MM.1S (cell line): Measurements from ENCODE around the gene FBXO17.
"Not testable (repeated sequence)": the region's sequence is repeated elsewhere in the genome, so short reads cannot be mapped to it uniquely, and the experiment has no call there.

Experiments used
- DNase-seq: peaks from one replicate; pipeline ENCODE4 v3.0.0-alpha.2; 2015
- H2AFZ ChIP-seq: fragments of 300-600 bp; sonication (generic); 2 replicates; pipeline ENCODE4 v1.6.0; 2016; ENCODE audit warnings: antibody characterized with exemption, low read length
- H3F3A ChIP-seq: fragments of 300-600 bp; sonication (generic); 2 replicates; pipeline ENCODE4 v1.6.1; 2016; ENCODE audit warnings: mild to moderate bottlenecking, antibody characterized with exemption, low read length, moderate library complexity, mixed read lengths; ENCODE audit not compliant: insufficient read depth
- H3K27ac ChIP-seq: fragments of 300-600 bp; sonication (generic); 2 replicates; pipeline ENCODE4 v1.5.1; 2016; ENCODE audit warnings: mild to moderate bottlenecking, low read length
- H3K27me3 ChIP-seq: fragments of 300-600 bp; sonication (generic); replicated peaks from 2 replicates; pipeline ENCODE4 v1.6.0; 2016; ENCODE audit warnings: low read length; ENCODE audit not compliant: insufficient read depth
- H3K36me3 ChIP-seq: fragments of 300-600 bp; sonication (generic); replicated peaks from 2 replicates; pipeline ENCODE4 v1.6.1; 2016; ENCODE audit warnings: mild to moderate bottlenecking, low read length, mixed read lengths; ENCODE audit not compliant: insufficient read depth
- H3K4me1 ChIP-seq: fragments of 300-600 bp; sonication (generic); 2 replicates; pipeline ENCODE4 v1.6.1; 2016; ENCODE audit warnings: low read length, mixed read lengths
- H3K4me2 ChIP-seq: fragments of 300-600 bp; sonication (generic); 2 replicates; pipeline ENCODE4 v1.6.0; 2016; ENCODE audit warnings: low read depth, low read length
- H3K4me3 ChIP-seq: fragments of 300-600 bp; sonication (generic); 2 replicates; pipeline ENCODE4 v1.5.1; 2016; ENCODE audit warnings: low read length, mixed read lengths
- H3K79me2 ChIP-seq: fragments of 300-600 bp; sonication (generic); 2 replicates; pipeline ENCODE4 v1.6.1; 2016; ENCODE audit warnings: mixed run types, low read length, mixed read lengths
- H3K9ac ChIP-seq: fragments of 300-600 bp; sonication (generic); 2 replicates; pipeline ENCODE4 v1.6.1; 2016; ENCODE audit warnings: low read length, mixed read lengths
- H3K9me2 ChIP-seq: fragments of 300-600 bp; sonication (generic); replicated peaks from 2 replicates; pipeline ENCODE4 v1.6.1; 2016; ENCODE audit warnings: mild to moderate bottlenecking, low read length, mixed read lengths; ENCODE audit not compliant: insufficient read depth
- H3K9me3 ChIP-seq: fragments of 300-600 bp; sonication (generic); replicated peaks from 2 replicates; pipeline ENCODE4 v1.6.1; 2016; ENCODE audit warnings: mild to moderate bottlenecking, low read length, mixed read lengths; ENCODE audit not compliant: insufficient read depth
- H4K20me1 ChIP-seq: fragments of 300-600 bp; sonication (generic); 2 replicates; pipeline ENCODE4 v1.6.1; 2016; ENCODE audit warnings: mild to moderate bottlenecking, low read length, moderate library complexity, mixed read lengths; ENCODE audit not compliant: insufficient read depth
- EZH2 ChIP-seq: fragments of 300-600 bp; sonication (generic); optimal IDR thresholded peaks from 2 replicates; pipeline ENCODE3; 2017; ENCODE audit warnings: low read depth, mild to moderate bottlenecking, antibody characterized with exemption, low read length, mixed read lengths
- EZH2phosphoT487 ChIP-seq: fragments of 300-600 bp; sonication (generic); IDR thresholded peaks from 2 replicates; pipeline ENCODE4 v1.6.1; 2018; ENCODE audit warnings: antibody characterized with exemption, low read length
- TF ChIP-seq, protein P1 (sequence below): fragments of 300-600 bp; sonication (generic); IDR thresholded peaks from 2 replicates; pipeline ENCODE4 v1.5.1; 2016; ENCODE audit warnings: antibody characterized with exemption, low read length, mixed read lengths

Gene FBXO17

DNA sequence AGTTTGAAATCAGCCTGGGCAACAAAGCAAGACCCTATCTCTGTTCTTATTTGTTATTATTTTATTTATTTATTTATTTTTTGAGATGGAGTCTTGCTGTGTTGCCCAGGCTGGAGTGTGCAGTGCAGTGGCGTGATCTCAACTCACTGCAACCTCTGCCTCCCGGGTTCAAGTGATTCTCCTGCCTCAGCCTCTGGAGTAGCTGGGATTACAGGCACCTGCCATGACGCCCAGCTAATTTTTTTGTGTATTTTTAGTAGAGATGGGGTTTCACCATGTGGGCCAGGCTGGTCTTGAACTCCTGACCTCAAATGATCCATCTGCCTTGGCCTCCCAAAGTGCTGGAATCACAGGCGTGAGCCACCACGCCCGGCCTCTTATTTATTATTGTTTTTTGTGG is 12.2 kb upstream of the FBXO17 start:
- not testable (repeated sequence) for H3K9me3 ChIP-seq, H3K36me3 ChIP-seq, H3K9me2 ChIP-seq, H3K79me2 ChIP-seq, H2AFZ ChIP-seq, H3K27ac ChIP-seq, DNase-seq, H4K20me1 ChIP-seq, H3K4me3 ChIP-seq, H3K4me1 ChIP-seq, H3F3A ChIP-seq, H3K9ac ChIP-seq, H3K4me2 ChIP-seq
- H3K27me3 ChIP-seq: peaks cover 20% of the 10 kb centered on the region; the same call in 1 of the 2 replicates

DNA sequence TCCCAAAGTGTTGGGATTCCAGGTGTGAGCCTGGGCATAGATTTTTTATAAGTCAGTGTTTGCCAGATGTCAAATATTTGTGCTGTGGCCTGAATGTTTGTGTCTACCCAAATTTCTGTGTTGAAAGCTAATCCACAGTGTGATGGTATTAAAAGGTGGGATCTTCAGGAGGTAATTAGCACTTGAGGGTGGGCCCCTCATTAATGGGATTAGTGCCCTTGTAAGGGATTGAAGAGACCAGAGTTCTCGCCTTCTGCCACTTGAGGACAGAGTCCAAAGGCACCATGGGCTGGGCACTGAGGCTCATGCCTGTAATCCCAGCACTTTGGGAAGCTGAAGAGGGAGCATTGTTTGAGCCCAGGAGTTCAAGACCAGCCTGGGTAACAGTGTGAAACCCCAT is 9.7 kb upstream of the FBXO17 start:
- no peaks in the 10 kb centered on the region for H3F3A ChIP-seq
- no peak overlapping the region for H2AFZ ChIP-seq
- no peaks in the 10 kb centered on the region for H4K20me1 ChIP-seq
- H3K27ac ChIP-seq: no peak overlapping the region
- no peak for DNase-seq
- no peak overlapping the region for H3K4me2 ChIP-seq
- H3K9me2 ChIP-seq: no peaks in the 10 kb centered on the region
- H3K9me3 ChIP-seq: no peaks in the 10 kb centered on the region
- no peaks in the 10 kb centered on the region for H3K4me1 ChIP-seq
- no peaks in the 10 kb centered on the region for H3K79me2 ChIP-seq
- no peak overlapping the region for H3K9ac ChIP-seq
- no peak overlapping the region for H3K4me3 ChIP-seq
- H3K27me3 ChIP-seq: peaks cover 15% of the 10 kb centered on the region; the same call in 1 of the 2 replicates
- no peaks in the 10 kb centered on the region for H3K36me3 ChIP-seq
- TF ChIP-seq EZH2phosphoT487: no peak
- TF ChIP-seq, protein P1, sequence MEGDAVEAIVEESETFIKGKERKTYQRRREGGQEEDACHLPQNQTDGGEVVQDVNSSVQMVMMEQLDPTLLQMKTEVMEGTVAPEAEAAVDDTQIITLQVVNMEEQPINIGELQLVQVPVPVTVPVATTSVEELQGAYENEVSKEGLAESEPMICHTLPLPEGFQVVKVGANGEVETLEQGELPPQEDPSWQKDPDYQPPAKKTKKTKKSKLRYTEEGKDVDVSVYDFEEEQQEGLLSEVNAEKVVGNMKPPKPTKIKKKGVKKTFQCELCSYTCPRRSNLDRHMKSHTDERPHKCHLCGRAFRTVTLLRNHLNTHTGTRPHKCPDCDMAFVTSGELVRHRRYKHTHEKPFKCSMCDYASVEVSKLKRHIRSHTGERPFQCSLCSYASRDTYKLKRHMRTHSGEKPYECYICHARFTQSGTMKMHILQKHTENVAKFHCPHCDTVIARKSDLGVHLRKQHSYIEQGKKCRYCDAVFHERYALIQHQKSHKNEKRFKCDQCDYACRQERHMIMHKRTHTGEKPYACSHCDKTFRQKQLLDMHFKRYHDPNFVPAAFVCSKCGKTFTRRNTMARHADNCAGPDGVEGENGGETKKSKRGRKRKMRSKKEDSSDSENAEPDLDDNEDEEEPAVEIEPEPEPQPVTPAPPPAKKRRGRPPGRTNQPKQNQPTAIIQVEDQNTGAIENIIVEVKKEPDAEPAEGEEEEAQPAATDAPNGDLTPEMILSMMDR: no peak
- TF ChIP-seq EZH2: no peak

DNA sequence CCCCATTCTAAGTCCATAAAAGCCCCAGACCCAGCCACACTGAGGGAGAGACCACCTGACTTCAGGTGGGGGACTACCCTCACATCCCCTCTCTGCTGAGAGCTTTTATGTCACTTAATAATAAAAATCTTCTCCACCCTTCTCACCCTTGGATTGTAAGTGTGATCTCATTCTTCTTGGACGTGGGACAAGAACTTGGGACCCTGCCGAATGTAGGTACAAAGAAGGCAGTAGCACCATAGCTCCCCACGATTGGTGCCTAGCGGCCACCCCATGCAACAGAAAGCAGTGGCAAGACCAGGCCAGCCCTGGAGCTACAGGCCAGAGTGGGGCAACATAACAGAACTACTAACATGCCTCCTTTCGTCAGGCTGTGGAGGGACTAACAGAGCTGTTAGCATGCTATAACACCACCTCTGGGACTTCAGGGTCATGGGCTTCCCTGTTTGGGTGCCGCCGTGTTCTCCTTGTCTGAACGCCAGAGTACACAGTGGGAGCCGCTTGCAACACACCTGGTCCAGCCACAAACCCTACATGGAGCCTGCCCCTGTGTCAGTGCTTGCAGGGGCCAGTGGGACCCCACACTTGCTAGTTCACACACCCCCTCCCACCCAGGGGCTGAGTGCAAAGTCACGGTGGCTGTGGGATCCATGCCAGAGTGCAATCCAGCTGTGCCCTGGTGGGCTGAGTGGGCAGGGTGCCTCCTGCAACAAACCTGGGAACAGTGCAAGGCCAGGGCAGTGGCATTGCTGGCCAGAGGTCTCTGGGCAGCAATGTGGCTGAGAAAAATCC is 5.2 kb upstream of the FBXO17 start:
- no peak for TF ChIP-seq EZH2
- TF ChIP-seq, protein P1: no peak
- TF ChIP-seq EZH2phosphoT487: no peak
- no peak overlapping the region for H2AFZ ChIP-seq
- no peak for DNase-seq

DNA sequence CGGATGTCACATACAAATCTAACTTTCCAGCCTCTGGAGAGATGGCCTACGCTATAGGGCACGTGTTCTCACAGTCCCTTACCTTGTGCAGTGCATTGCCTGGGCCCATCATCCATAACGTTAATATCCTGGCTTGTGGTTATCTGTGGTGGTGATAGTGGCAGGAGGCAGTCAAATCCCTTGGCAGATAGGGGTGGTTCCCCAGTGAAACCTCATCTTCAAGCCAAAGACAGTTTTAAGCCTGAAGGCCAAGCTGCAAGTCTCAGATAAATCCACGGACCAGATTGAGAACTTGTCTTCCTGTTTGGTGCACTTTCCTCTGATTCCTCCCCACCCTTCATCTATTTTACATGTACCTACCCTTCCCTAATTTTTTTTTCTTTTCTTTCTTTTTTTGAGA is 4.3 kb upstream of the FBXO17 start:
- H3K27ac ChIP-seq: no peak overlapping the region
- H3K4me1 ChIP-seq: peaks cover 12% of the 10 kb centered on the region
- no peak for DNase-seq
- peaks cover 23% of the 10 kb centered on the region for H3K27me3 ChIP-seq
- no peaks in the 10 kb centered on the region for H3K79me2 ChIP-seq
- H3K4me2 ChIP-seq: no peak overlapping the region
- no peaks in the 10 kb centered on the region for H4K20me1 ChIP-seq
- TF ChIP-seq EZH2: no peak
- TF ChIP-seq EZH2phosphoT487: no peak
- TF ChIP-seq, protein P1: no peak
- H3K4me3 ChIP-seq: no peak overlapping the region
- no peaks in the 10 kb centered on the region for H3F3A ChIP-seq
- H3K36me3 ChIP-seq: no peaks in the 10 kb centered on the region
- no peaks in the 10 kb centered on the region for H3K9me2 ChIP-seq
- no peak overlapping the region for H2AFZ ChIP-seq
- H3K9me3 ChIP-seq: no peaks in the 10 kb centered on the region
- no peak overlapping the region for H3K9ac ChIP-seq

More for the DNA sequence above, 5.2 kb upstream of the FBXO17 start:
- H3K27me3 ChIP-seq: peaks cover 16% of the 10 kb centered on the region
- no peak overlapping the region for H3K4me2 ChIP-seq
- H4K20me1 ChIP-seq: no peaks in the 10 kb centered on the region
- H3F3A ChIP-seq: no peaks in the 10 kb centered on the region
- no peaks in the 10 kb centered on the region for H3K36me3 ChIP-seq
- H3K4me3 ChIP-seq: no peak overlapping the region
- H3K27ac ChIP-seq: no peak overlapping the region
- H3K9me3 ChIP-seq: no peaks in the 10 kb centered on the region
- H3K9me2 ChIP-seq: no peaks in the 10 kb centered on the region
- H3K4me1 ChIP-seq: peaks cover 12% of the 10 kb centered on the region
- H3K9ac ChIP-seq: no peak overlapping the region
- no peaks in the 10 kb centered on the region for H3K79me2 ChIP-seq
